Hematopoietic multipotent progenitor cell (in vitro differentiated cells): ENCODE measurements around the gene MED12L. TPM values are rescaled to one million over a fixed set of nuclear protein-coding genes. Genes with fewer than 3 reads are reported as not detected.

Source experiments
- DNase-seq, 3 donors: peaks; one replicate each; pipeline ENCODE4 v3.0.0-alpha.2; 2011 to 2015; ENCODE audit warnings: low read depth in 2 of 3, low spot score in 2 of 3
- total RNA-seq: library from RNA; depleted of rRNA; stranded (reverse); fragments of >200 nt; gene quantifications from one replicate; pipeline ENCODE4 v1.2.3, GENCODE V29; 2012

The MED12L gene
- total RNA-seq, 1 donor, result 47.9 TPM

DNA sequence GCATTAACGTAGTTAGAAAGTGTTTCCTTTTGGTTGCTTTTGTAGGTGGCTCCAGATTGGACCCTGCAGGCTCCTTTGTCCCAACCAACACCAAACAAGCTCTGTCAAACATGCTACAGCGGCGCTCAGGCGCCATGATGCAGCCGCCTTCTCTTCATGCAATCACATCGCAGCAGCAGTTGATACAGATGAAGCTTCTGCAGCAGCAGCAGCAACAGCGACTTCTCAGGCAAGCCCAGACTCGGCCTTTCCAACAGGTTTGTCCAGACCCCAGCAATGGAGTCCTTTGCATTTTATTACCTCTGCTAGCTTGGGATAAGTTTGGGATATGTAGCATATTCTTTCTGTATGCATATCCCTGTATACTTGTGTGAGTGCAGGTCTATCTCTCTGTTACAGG is 309.1 kb downstream of the MED12L start:
- no peak for DNase-seq

GRCh38 chr3:151395806-151396205 is 310.3 kb downstream of the MED12L start:
- no peak for DNase-seq

DNA sequence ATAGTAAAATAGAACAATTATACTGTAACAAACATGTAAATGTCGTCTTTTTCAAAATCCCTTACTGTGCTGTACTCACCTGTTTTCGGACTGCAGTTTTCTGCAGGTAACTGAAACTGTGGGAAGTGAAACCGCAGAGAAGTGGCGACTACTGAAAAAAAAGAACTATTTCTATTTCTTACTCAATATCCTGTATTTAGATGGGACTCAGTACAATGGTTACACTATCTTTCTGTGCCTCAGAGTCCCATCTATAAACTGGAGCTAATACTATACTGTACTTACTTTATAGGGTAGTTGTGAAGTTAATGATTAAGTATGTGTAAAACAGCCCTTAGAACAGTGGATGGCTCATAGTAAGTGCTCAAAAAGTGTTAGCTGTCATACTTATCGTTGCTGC is 313.4 kb downstream of the MED12L start:
- DNase-seq, result no peak

DNA sequence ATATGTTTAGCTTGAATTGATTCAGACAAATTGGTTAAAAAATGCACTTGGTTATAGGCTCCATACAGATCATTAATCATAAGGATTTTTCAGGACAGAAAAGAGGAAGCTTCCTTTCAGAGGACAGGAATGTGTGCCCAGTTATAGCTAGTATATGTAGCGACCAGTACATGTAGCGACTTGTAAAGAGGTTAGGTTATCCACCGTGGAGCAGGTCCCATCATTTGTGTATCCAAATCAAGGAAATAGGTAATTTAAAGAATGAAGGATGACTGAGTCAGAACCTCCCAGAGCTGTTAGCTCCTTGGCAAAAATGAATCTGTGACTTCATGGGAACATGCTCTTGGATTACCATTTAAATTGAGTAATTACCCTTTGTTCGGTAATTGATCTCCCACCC is 314.9 kb downstream of the MED12L start:
- DNase-seq, result no peak

DNA sequence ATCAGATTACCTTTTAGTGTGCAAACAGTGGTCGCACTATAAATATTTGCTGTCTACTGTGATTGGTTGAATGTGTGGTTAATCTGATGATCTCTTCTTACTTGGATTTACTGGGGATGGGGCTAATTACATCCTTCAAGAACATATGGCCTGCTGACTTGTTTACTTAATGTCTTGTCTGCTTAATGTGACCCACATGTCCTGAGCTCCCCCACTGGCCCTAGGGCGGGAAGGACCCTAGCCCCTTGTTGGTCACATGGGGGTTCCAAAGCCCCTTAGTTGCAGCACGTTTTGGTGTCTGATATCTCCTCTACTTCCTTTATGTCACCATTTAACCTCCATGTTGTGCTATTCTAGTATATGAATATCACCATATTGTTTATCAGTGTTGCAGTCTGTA is 316.9 kb downstream of the MED12L start:
- no peak for DNase-seq

DNA sequence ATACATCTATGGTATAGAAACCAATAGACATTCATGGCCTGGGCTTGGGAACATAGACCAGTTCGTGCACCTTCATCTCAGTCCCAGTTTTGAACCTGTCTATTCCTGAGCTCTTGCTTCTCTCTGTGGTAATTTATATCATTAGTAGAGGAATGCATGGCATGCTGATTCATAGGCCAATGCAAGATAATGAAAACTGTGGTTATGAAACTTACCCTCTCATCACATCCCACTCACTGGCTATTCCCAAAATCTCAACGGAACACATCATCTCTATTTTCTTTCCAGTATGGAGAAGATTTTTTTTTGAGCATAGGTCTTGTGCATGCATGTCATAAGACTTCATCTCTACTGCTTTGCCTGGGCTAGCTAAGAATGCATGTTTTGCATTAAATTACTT is 317.8 kb downstream of the MED12L start:
- no peak for DNase-seq

DNA sequence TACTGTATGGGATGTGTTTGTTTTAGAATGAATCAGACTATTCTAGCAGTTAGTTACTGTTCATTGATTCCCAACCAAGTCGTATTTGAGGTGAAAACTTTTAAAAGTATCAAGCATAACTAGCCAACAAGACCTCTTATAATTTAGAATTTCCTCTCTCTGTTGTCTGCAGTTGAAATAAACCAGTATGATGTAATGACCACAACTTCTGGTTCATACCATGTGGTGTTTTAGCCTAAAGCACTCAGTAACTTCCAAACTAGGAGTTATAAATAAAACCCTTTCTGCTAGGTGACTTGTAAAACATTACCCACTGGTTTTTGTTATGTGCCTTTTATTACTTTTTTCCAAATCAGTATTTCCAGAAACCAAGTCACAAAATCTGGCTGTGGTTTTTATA is 318.9 kb downstream of the MED12L start:
- DNase-seq, result peak in 1 of 3 donors; percentile 39

DNA sequence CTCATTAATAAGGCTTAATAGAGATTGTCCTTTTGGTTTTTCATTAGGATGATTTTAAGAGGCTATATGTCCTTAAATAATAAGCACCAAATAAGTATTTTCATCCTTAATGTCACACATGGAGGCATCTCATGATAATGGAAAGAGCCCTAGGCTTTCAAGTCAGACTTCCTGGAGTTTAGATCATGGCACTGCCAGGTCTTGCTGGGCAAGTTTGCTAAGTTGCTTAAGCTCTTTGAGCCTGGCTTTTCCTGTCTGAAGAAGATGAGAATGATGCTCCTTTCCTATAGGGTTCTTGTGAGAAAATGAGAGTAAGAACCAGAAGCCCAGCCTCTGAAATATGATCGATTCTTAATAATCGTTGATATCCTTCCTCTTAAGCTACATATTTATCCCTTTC is 322.5 kb downstream of the MED12L start:
- no peak for DNase-seq

- DNase-seq, result no peak
Measured at GRCh38 chr3:151410891-151411559, 325.6 kb downstream of the MED12L start.

DNA sequence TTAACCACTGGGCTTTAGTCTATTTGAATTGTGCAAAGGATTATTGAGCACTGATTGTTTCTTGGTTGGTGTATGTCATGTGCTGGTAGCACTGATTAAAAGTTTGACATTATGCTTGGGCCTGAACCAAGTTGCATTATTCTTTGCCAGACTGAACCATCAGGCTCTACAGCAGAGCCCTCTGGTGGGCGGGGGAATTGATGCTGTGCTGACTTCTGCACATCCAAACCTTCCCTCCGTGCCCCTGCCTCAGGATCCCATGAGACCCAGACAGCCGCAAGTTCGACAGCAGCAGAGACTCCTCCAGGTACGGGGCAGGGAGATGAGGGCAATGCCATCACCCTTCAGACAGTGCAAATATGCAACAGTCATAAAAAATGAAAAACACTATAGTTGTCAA is 327.5 kb downstream of the MED12L start:
- no peak for DNase-seq

DNA sequence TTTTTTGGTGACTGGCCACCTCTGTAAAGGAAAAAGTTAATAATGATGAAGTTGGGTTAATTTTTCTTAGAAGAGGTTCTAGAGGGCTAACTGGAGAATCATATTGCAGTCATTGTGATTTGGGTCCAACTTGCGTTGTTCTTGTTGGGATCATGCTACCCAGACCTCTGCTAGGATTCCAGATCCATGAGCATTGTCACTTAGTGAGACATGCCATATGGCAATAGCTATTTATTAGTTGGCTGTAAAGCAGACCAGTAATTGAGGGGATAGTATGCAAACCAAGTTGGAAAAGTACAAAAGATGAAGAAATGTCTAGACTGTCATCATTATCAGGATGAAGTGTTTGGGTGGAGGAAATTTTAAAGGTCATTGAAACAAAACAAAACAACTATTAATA is 329.8 kb downstream of the MED12L start:
- DNase-seq, result no peak

DNA sequence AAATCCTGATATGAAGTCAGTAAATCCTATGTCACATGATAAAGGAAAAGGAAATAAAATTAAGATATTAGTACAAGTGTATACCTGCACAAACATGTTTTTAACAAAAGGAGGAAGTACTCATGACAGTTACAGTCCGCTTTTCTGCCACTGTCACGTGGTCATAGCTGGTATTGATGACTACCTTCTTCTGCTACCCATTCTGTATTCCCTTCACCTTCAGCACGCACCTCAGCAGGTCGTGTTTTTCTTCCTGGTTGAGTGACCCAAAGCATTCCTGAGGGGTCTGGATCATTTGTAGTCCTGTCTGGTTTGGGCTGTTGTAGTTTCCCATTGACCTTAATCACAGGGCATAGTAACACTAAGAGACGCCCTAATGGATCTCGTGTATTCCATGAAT is 334.3 kb downstream of the MED12L start:
- no peak for DNase-seq

DNA sequence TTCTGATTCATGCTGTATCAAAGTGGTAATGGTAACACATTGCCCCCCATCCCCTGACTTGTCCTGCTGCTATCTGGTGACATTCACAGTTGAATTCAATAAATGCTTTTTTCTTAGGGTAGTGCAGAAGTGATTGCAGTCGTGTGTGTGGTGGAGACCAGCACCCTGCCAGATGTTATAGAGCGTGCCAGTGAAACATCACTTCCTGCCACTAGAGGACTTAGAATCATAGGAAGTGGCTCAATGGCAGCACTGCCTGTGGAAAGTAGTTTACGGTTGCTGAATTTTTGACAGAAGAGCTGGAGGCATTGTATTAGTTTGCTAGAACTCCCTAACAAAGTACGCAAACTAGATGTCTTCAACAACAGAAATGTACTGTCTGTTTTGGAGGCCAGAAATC is 336.5 kb downstream of the MED12L start:
- peak in 1 of 3 donors; percentile 41 for DNase-seq

DNA sequence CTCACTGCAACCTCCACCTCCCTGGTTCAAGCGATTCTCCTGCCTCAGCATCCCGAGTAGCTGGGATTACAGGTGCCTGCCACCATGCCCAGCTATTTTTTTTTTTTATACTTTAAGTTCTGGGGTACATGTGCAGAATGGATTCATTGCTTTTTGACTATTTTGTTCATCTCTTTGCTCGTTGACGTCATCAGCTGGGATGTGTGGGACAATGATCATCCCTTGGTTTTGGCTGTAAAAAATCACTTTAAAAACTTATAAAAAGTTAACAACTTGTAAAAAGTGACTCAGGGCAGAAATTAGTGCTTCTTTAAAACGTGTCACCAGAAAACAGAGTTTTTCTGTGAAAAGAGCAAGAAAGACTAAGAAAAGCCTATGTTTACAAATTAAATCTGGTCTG is 337.6 kb downstream of the MED12L start:
- no peak for DNase-seq

DNA sequence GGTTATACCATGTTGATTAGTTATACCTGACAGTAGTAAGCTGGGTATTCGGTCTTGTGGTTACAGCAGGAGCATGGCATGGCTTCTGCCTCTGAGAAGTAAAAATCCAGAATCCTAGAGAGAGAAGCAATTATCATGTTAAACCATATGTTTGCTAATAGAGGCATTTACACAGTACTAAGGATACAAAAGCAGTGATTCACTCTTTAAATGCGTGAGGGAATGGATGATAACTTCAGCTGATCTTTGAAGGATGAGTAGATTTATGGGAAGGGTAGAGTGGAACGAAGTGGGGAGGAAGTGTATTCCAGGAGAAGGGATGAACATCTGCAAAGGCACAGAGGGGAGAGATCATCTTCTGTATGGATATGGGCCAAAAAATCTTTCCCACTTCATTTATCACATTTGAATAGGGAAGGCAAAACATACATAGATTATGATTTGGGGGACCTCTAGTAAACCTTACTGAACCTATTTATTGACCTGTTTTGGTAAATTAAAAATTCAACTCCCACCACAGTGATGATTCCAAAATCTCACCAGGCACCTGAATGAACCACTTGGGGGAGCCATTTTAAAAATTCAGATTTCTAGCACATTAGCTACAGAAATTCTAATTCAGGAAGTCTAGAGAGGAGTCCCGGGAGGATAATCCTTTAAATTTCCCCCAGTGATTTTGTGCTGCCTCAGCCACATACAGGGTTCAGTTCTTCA is 340.3 kb downstream of the MED12L start:
- DNase-seq, result peak in 2 of 3 donors; percentile 5 to 11

GRCh38 chr3:151426341-151426657 is 340.8 kb downstream of the MED12L start:
- peak in 2 of 3 donors; percentile 9 to 47 for DNase-seq

- DNase-seq, result no peak
Measured at GRCh38 chr3:151428386-151428785, 342.9 kb downstream of the MED12L start.

DNA sequence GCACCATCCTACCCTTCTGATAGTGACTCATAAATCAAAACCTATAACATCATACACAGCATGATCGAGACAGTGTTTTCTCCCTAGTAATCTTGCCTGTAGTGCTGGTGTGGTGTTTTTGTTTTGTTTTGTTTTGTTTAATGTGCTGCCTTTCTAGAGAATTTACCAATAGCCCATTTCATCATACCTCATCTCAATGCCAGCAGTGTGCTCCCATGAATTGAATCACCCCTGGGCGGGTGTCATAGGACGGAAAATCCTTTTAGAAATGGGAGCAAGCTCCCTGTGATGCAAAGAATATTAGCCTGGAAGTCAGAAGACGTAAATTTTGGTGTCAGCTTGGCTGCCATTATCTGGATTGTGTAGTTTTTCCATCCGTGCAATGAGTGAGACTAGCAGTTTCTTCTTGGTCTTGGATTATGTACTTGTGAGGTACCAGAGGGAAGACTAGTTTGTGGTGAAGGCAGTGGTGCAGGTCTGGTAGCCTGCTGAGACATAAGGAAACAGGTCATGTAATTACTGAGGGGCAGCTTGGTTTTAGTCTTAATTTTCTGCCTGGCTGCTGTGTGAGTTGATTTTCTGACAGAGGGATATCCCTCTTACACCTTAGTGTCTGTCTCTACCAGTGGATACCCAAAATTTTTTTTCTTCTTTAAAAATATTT is 345.5 kb downstream of the MED12L start:
- DNase-seq, result no peak

GRCh38 chr3:151431940-151432339 is 346.5 kb downstream of the MED12L start:
- DNase-seq, result peak in 2 of 3 donors; percentile 21 to 50

GRCh38 chr3:151432616-151433372 is 347.3 kb downstream of the MED12L start:
- no peak for DNase-seq

DNA sequence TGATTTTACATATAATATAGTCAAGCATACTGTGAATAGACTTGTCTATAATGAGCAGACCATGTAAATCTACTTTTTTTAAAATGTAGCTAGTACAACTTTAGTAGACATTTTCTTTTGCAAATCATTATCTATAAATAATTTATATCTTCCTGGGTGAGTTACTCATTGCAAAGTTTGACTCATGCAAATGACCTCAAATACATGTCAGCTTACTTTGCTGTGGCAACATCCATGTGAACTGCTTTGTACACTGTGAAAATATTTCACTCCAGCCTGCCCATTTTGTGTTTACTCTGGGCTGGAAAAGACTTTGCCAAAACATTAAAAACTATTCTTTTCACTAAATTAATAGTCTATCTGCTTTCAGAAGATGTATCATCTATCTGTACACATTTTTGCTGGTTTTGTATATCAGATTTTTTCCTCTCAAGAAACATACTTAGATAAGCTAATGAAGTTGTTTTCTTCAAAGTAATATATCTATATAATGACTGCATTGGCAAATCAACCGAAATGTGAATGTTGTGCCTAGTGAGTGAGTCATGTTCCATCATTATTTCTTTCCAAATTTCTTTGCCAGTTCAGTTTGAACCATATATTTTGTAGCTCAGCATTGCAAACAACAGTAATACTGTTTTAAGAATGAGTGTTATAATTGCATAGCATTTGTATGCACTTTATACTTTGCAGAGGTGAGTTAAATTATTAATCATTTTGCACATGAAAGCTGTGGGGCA is 348.9 kb downstream of the MED12L start:
- no peak for DNase-seq
